ENCODE data around the gene UBE3B. TPM values are rescaled to one million over a fixed set of nuclear protein-coding genes. Genes with fewer than 3 reads are reported as not detected.

Gene UBE3B
- total RNA-seq, 1 donor from 2014 or later = 41.4 TPM

GRCh38 chr12:109521831-109522230, 44.4 kb downstream of the UBE3B start:
- H3K4me3 Mint-ChIP-seq = no peak overlapping the region
- no peak for DNase-seq (ENCODE audit: low spot score in 2 of 2, unreplicated experiment in 2 of 2)
- H3K36me3 Mint-ChIP-seq = peaks cover 34% of the 10 kb centered on the region
- no peaks in the 10 kb centered on the region for H3K27me3 Mint-ChIP-seq (ENCODE audit: low read depth)
- H3K9me3 Mint-ChIP-seq = no peaks in the 10 kb centered on the region
- no peak for TF ChIP-seq CTCF (IDR thresholded peaks at IDR 0.05; ENCODE audit: unreplicated experiment)
- H3K4me1 Mint-ChIP-seq = no peaks in the 10 kb centered on the region
- no peak overlapping the region for H3K27ac Mint-ChIP-seq

GRCh38 chr12:109523071-109523470, 45.6 kb downstream of the UBE3B start:
- Mint-ChIP-seq H3K4me3 (no peak overlapping the region), H3K9me3 (no peaks in the 10 kb centered on the region), H3K27me3 (ENCODE audit: low read depth) (no peaks in the 10 kb centered on the region), H3K4me1 (no peaks in the 10 kb centered on the region), H3K27ac (no peak overlapping the region), H3K36me3 (peaks cover 34% of the 10 kb centered on the region)
- DNase-seq (ENCODE audit: low spot score in 2 of 2, unreplicated experiment in 2 of 2) = no peak
- TF ChIP-seq CTCF (IDR thresholded peaks at IDR 0.05; ENCODE audit: unreplicated experiment) = no peak

- no peaks in the 10 kb centered on the region for H3K27me3 Mint-ChIP-seq (ENCODE audit: low read depth)
- no peak for DNase-seq (ENCODE audit: low spot score in 2 of 2, unreplicated experiment in 2 of 2)
- H3K36me3 Mint-ChIP-seq = peaks cover 34% of the 10 kb centered on the region
- no peak for TF ChIP-seq CTCF (IDR thresholded peaks at IDR 0.05; ENCODE audit: unreplicated experiment)
- no peaks in the 10 kb centered on the region for H3K4me1 Mint-ChIP-seq
- H3K4me3 Mint-ChIP-seq = no peak overlapping the region
- no peaks in the 10 kb centered on the region for H3K9me3 Mint-ChIP-seq
- H3K27ac Mint-ChIP-seq = no peak overlapping the region
These were observed 46.1 kb downstream of the UBE3B start for GRCh38 chr12:109523504-109523903.

- H3K27me3 Mint-ChIP-seq (ENCODE audit: low read depth) = no peaks in the 10 kb centered on the region
- no peak overlapping the region for H3K27ac Mint-ChIP-seq
- peaks cover 34% of the 10 kb centered on the region for H3K36me3 Mint-ChIP-seq
- H3K4me3 Mint-ChIP-seq = no peak overlapping the region
- no peak for DNase-seq (ENCODE audit: low spot score in 2 of 2, unreplicated experiment in 2 of 2)
- peaks cover 2% of the 10 kb centered on the region for H3K4me1 Mint-ChIP-seq
- no peak for TF ChIP-seq CTCF (IDR thresholded peaks at IDR 0.05; ENCODE audit: unreplicated experiment)
- no peaks in the 10 kb centered on the region for H3K9me3 Mint-ChIP-seq
These were observed 47.2 kb downstream of the UBE3B start for GRCh38 chr12:109524466-109525278.

GRCh38 chr12:109525279-109525585, 47.8 kb downstream of the UBE3B start:
- peaks cover 36% of the 10 kb centered on the region for H3K36me3 Mint-ChIP-seq
- DNase-seq (ENCODE audit: low spot score in 2 of 2, unreplicated experiment in 2 of 2) = no peak

More at GRCh38 chr12:109525279-109525585, 47.8 kb downstream of the UBE3B start:
- TF ChIP-seq CTCF (IDR thresholded peaks at IDR 0.05; ENCODE audit: unreplicated experiment) = no peak
- peaks cover 7% of the 10 kb centered on the region for H3K4me1 Mint-ChIP-seq
- H3K27me3 Mint-ChIP-seq (ENCODE audit: low read depth) = no peaks in the 10 kb centered on the region
- H3K27ac Mint-ChIP-seq = no peak overlapping the region
- H3K4me3 Mint-ChIP-seq = no peak overlapping the region
- H3K9me3 Mint-ChIP-seq = no peaks in the 10 kb centered on the region

Measured in mesothelial cell of epicardium (in vitro differentiated cells).